GM21526 (cell line): ENCODE results near the gene PDE1C.

ENCODE experiments used
- ATAC-seq: cut with Tn5 transposase; IDR thresholded peaks from one replicate; pipeline ENCODE4 v1.9.1; 2021; ENCODE audit warnings: moderate library complexity; ENCODE audit not compliant: unreplicated experiment, low FRiP score

PDE1C gene

DNA sequence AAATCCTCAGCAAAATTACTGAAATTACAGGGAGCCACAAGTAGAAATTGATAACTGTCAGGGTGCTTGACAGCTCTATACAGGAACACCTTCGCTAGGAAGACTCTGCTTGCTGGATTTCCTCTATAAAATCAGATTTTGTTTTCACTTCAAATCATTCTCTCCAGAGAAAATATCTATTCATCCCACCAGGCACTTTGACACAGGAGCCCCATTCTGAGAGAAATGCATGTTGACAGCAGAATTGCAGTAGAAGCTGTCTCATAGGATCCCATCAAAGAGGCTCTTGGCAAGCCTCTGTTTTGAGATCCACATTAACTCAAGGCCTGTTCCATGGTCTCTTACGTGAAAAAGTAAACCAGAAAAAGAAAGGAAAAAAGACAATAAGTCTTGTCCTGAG lies 116.8 kb downstream of the PDE1C start:
- ATAC-seq: no peak

DNA sequence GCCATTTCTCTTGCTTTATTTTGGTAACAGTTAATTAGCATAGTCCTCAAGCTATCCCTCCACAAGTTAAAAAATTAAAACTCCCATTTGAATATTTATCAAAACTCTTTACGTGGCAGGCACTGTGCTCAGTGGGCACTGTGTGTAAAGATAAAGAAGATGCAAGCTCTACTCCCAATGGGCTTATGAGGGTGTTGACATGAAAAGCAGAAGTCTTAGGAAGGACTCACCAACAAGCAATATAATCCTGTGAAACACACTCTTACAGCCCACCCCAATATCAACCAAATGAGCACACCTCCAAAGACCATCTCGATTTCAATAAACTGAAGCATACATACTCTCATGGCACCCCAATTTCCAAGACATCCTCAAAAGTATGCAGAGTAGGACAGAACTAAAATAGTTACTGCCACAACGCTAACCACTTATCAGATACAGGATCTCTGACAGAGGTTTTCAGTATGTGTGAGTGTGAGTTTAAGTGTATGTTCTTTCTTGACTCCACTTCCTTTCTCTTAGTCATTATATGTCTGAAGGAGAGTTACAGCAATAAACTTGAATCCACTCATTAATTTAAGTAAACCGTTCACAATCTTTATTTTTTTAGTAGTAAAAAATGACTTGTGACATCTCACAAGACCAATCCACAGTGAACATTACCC lies 120.0 kb downstream of the PDE1C start:
- no peak for ATAC-seq

DNA sequence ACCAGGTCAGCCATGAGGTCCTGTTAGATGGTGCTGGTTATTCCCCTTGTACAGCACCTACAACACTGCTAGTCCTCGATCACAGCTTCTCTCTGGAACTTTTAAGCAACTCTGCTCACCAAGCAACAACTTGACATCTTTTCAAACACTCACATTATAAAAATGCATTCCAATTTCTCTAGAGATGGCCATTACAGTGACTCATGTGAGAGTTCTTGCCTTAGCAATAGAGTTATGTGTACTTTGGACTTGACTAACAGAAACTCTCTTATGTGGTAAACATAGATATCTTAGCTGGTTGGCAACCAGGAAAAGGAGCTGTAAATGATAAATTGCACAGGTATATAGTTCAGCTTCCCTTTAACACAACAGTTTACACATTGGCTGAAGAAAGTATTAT lies 122.2 kb downstream of the PDE1C start:
- no peak for ATAC-seq

DNA sequence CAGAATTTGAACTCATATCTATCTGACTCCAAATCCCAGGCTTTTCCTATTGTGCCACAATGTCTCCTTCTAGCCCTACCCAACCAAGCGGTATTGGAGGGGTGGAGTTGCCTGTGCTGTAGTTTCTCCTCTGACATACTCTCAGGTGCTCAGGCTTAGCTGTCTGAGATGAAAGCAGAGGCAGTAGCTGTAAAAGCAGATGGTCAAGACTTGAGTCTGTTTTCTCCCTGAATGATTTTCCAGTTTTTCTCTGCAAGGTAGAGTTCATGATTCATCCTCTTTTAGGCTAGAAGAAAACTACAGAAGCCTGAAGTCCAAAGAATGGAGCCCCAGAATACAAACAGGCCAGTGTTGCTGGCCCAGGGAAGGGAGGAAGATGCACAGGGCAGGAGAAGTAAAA lies 130.0 kb downstream of the PDE1C start:
- ATAC-seq: no peak

DNA sequence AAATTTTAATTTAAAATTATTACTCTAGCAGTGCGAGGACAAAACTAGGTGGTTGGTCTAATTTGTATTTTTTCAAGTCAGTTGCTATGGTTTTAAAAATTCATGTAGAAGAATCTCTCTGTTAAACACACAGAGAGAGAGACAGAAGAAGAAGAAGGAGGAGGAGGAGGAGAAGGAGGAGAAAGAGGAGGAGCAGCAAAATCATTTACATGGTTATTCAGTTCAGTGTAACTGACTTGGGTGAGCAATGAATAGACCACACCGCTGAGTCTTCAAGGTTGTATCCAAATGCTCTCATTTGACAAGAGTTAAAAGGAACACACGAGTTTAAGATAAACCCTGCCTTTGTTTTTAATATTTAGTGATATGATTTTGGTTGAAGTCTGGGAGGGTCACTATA lies 131.1 kb downstream of the PDE1C start:
- no peak for ATAC-seq

DNA sequence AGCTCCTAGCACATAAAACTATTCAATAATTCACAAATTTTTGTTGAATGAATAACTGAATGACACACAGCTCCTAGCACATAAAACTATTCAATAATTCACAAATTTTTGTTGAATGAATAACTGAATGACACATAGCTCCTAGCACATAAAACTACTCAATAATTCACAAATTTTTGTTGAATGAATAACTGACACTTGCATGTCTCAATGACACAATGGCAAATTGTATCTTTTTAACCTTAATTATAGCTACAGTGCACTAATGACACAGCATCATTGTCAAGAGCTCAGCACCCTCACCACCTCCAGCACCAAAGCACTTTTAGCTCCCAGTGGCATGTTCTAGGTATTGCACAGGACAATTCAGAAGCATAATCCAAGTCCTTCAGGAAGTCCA lies 131.6 kb downstream of the PDE1C start:
- no peak for ATAC-seq

DNA sequence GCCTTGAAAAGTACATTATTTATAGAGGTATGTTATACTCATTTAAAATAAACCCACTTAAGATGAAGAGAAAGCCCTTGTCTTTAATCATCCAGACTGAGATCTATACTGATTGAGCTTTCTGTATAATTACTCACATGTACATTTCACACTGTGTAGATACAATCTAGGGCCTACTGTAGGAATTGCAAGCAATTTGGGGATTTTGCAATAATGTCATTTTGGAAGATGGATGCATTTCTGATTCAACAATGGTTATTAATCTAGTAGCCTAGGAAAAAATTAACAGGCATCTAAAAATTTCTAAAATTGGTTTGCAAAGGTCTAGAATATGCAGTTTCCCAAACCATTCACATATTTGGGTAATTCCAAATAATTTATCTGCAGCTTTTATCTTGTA lies 132.2 kb downstream of the PDE1C start:
- no peak for ATAC-seq

DNA sequence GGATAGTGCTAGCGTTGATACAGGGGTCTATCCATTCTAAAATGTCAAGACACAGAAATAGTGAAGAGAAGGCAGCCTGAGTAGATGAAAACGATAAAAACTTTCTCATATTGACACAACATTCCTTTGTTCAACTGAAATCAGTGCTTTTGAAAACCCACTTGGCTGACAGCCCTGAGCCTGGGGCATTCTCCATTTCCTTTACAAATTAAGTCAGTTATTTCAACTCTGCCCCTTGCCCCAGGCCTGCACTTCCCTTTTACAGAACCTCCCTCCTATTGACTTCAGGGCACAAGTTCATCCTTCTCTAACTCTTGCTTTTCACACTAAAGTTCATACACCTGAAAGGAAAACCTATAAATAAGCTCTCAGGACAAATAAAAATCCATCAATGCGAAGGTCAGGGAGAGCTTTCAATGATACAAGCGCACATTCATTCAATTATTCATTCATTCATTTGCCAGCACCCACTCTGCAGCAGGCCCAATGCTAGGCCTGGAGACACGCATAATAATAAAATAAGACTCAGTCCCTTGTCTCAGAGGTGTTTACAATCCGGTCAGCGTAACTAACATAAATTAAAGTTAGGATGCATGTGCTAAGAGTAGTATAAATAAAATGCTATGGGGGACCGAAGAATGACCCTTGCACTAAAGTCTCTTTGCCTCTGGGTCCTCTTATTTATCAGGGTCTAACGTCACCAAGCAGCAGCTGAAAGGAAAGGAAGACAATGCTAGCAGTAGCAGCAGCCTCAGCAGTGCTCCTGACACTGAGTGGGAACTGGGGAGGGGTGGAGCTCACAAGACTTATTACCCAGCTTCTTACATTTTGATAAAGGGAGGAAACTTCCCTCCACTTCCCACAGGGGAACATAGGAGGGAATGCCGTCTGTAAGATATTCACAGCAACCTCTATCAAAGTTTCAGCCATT lies 134.8 kb downstream of the PDE1C start:
- ATAC-seq: no peak

DNA sequence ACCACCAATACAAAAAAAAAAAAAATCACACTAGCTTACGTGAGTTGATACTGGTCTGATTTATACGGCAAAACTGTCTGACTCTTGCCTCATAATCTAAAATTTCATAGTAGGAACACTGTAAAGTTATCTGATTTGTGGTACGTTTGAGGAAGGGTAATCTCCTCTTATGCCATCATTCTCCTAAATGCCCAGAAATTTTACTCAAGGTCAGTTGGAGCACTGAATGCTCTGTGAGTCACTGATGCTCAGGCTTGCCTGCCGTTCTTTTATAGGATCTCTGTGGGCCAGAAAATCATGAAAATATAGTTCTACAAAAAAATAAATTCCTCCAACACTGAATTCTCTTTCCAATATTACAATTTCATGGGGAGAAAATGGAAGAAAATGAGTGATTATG lies 135.7 kb downstream of the PDE1C start:
- no peak for ATAC-seq

DNA sequence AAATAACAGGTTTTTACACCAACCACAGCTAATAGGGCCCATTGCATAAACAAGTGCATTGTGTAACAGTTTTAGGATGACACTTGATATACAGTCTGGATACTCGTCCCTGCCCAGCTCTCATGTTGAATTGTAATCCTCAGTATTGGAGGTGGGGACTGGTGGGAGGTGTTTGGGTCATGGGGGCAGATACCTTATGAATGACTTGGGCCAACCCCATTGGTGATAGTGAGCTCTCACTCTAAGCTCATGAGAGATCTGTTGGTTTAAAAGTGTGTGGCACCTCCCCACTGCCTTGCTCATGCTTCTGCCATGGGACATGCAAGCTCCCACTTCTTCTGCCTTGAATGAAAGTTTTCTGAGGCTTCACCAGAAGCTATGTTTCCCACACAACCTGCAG lies 136.7 kb downstream of the PDE1C start:
- ATAC-seq: no peak

DNA sequence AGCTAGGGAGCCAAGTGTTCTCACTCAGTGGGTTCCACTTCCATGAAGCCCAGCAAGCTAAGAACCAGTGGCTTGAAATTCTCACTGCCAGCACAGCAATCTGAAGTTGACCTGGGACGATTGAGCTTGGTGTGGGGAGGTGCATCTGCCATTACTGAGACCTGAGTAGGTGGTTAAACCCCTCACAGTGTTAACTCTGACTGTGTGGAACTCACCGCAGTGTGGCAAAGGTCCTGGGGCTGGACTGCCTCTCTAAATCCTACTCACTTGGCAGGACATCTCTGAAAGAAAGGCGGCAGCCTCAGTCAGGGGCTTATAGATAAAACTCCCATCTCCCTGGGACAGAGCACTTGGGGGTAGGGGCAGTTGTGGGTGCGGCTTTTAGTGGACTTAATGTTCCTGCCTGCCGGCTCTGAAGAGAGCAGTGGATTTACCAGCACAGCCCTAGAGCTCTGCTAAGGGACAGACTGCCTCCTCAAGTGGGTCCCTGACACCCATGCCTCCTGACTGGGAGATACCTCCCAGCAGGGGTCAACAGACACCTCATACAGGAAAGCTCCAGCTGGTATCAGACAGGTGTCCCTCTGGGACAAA lies 143.1 kb downstream of the PDE1C start:
- no peak for ATAC-seq

DNA sequence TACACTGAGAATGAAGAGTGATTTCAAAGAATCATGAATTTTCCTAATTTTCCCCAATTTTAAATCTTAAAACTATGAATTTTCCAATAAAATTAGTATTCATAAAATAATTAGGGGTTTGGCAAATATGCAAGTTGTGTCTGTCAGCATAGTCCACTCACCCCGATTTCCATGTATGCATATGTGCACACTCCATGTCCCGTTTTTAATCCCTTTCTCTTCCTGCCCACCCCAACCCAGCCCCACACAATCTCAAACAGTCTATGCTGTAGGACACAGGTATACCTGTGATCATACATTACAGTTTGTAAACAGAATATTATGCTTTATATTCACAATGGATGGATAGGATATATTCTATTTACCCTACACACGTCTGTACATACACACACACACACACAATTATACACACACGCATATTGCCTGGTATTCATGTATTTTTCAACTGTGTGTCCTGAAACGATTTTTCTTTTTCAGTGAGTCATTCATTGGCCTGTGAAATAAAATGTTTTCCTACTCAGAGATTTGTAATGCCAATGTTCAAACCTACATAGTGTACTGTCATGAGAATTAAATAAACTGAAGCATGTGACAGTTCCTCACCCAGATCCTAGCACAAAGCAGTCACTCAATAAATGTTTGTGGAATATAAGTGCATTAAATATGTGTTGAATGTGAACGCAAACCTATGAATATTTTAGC lies 144.3 kb downstream of the PDE1C start:
- ATAC-seq: no peak

DNA sequence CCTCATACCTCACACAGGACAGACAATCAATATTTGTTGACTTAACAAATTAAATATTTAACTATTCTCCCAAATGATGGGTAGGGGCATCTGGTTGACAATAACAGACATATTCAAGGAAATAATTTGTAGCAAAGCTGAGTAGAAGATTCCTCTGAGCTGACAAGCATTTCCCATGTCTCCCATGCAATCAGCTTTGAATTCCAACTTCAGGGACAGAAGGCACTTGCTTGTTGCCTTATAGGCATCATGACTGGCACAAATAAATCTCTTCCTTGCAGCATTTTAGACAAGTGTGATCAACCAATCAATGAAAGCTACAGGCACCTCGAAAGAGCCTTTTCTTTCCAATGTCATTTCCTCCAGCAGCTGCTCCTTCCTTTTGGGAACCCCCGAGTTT lies 146.0 kb downstream of the PDE1C start:
- ATAC-seq: no peak

DNA sequence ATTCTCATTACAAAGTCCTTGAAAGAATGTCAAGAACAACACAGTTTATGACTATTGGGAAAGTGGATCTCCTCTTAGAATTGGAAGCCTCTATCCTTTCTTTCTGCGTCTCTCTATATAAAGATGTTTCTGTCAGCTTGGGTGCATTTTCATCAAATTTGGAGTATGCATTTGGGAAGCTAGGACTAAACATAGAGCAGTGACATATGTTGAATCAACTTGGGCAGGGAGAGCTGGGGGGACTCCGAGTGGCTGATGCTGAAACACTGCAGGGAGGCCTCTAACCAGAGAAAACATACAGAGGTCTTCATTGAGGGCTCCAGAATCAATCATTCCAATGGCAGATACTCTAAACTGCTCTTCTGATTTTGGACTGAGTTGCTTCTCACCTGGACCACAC lies 147.4 kb downstream of the PDE1C start:
- no peak for ATAC-seq

DNA sequence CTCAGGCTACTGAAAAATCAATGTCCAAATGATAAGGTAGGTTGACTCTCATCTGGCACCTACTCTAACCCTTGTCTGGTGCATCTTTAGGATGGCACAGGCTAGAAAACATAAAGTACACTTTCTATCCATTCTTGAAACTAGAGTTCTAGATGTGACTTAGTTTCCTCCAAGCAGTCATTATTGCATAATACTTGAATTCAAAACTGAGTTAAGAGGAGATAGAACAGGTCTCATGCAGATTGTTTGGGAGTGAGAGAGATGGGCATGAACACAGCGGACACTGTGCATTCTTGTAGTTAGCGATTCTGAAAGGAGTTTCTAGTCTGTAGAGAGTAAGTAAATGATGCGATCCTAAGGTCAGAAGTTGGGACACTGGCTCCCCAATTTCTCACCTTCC lies 149.2 kb downstream of the PDE1C start:
- no peak for ATAC-seq

DNA sequence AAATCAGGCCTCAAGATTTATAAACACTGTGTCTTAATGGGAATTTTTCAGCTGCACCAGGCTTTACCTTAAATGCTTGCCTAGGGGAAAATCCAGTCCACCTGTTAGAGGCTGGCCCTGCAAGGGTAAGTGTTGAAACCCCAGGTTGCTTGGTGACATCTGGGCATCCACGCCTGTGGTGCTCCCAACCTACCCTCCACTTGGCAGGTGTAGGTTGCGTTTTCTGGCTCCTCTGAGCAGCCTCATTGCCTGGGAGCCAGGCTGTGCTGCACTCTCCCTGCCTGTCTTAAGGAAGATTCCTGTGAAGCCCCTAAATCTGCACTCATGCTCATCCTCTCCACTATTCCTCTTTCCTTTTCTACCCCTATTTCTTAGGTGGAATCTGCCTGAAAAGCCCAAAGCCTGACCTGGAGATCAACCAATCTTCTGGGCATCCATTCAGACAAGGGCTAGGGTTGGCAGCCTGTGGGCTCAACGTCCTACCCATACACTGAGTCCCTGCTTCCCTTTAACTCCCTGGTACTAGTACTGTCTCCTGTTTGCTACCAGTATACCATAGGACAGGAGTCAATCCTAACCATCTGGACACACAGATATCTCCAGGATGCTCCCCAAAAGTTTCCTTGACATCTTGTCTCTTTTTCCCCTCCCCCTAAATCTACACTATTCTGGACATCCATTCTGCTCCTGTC lies 150.4 kb downstream of the PDE1C start:
- ATAC-seq: no peak

DNA sequence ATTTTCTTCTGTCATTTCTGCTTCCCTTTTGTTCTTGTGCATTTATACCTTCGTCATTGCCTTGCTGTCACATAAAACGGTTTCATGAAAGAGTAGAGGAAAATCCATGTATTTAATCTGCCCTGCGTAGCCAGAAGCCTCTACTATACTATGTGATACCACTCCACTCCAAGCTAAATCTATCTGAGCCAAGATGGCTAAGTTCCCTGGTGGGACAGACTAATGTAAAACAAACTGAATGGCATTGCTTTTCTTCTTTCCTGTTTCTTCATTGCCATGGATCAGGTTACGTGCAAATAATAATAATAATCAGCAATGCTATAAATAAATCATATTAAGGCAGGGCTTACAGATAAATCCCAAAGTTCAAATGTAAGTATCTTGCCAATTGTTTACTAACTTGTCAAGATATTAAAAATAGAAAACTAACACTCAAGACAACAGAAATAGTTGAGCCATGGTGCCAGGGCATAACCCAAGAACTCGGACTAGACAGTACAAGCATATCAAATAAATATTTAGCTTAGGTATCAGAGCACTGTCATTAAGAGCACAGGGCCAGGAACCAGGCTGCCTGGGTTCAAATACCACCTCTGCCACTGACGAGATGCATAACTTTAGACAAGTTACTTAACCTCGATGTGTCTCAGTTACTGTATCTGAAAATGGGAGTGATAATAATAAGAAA lies 151.4 kb downstream of the PDE1C start:
- no peak for ATAC-seq

DNA sequence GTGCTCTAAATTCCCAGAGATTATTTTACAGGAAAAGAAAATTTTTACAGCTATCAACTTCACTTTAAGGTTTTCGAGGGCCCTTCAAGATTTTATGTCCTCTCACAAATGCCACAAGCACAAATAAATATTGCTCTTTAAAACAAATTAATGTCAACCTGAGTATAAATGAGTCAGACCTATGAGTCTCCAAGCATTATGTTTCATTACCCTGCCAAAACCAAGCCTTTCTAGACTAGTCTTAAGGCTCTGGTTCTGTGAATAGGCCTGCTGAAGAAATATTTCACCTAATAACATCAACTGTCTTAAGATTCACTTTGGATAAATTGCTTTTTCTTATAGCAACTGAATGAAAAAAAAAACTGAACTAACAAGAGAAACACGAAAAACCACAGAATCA lies 153.0 kb downstream of the PDE1C start:
- no peak for ATAC-seq

DNA sequence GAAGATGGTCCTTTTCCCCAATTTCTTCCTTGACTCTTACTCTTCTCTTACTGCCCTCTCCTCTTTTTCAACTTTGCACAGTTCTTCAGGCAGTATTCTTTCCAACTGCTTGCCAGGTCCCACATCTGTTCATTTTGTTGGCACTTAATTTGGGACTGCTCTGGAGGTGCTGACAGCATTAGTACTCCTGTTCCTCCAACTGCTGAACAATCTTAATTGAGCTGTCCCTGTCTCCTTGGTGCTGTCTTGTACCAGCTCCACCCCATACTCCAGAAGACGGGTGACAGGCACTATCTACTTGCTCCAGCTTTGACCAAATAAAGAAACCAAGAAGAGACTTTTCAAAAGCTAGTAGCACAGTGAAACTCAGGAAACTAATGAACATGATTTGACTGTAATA lies 160.0 kb downstream of the PDE1C start:
- no peak for ATAC-seq
